HG03159 (cell line): ENCODE data around the gene OR11H12.
"Not testable (repeated sequence)": the region's sequence is repeated elsewhere in the genome, so short reads cannot be mapped to it uniquely, and the experiment has no call there.

Source experiments
- ATAC-seq: cut with Tn5 transposase; IDR thresholded peaks from one replicate; pipeline ENCODE4 v1.9.1; 2021; ENCODE audit warnings: mild to moderate bottlenecking, moderate library complexity; ENCODE audit not compliant: unreplicated experiment

The OR11H12 gene, protein sequence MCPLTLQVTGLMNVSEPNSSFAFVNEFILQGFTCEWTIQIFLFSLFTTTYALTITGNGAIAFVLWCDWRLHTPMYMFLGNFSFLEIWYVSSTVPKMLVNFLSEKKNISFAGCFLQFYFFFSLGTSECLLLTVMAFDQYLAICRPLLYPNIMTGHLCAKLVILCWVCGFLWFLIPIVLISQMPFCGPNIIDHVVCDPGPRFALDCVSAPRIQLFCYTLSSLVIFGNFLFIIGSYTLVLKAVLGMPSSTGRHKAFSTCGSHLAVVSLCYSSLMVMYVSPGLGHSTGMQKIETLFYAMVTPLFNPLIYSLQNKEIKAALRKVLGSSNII

DNA sequence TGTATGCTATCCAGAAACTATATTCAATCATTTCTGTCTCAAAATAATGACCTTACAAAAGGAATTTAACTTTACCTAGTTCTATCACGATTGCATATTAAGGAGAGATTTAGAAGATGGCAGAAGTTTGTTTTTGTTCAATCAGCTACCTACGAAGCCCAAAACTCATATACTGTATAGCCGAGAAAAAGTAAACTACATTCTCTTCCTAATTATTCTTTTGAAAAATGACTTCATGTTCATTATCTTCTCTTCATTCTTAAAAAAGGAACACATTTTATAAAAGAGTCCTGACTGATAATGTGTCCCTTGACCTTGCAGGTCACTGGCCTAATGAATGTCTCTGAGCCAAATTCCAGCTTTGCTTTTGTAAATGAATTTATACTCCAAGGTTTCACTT lies at the start of gene OR11H12:
Gene OR11H12 (plus strand): TSS at position 301 of the 400 bp plus-strand sequence. CDS start 0 bp downstream, at position 301.
- not testable (repeated sequence) for ATAC-seq

DNA sequence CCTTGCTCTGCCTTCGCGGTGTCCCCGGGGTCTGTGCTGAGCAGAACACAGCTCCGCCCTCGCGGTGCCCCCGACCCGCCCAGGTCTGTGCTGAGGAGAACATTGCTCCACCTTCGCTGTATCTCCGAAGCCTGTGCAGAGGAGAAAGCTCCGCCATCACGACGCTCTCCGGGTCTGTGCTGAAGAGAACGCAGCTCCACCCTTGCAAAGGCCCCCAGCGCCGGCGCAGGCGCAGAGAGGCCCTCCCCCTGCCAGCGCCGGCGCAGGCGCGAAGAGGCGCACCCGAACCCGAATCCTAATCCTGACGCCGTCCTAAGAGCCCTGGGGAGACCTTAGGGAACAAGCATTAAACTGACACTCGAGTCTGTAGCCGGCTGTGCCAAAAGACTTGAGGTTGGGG lies 18.0 kb upstream of the OR11H12 start:
- ATAC-seq, result not testable (repeated sequence)

DNA sequence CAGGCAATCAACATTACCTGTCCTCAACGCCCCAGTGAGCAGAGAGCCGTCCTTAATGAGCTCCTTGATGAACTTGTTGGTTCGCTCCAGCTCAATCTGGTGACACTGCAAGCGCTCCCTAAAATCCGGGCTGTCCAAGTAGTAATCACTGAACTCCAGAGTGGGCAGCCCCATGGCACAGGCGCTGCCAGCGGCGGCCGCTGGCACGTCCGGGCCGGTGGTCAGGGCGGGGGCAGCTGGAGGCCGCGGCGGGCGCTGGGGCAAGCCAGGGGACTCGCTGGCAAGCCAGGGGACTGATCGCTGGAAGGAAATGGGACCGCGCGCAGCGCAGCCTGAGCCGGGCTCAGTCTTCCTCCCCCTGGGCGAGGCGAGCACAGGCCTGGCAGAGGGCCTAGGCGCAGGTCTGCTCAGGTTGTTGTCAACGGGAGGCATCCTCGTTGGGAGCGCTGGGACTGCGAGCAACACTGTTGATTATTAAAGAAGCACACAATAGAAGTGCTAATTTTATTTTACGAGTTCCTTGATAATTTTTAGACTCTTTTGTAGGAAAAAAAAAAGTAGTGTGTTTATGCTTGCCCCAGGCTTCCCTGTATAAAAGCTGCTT lies 25.8 kb downstream of the OR11H12 start:
- ATAC-seq, result not testable (repeated sequence)

DNA sequence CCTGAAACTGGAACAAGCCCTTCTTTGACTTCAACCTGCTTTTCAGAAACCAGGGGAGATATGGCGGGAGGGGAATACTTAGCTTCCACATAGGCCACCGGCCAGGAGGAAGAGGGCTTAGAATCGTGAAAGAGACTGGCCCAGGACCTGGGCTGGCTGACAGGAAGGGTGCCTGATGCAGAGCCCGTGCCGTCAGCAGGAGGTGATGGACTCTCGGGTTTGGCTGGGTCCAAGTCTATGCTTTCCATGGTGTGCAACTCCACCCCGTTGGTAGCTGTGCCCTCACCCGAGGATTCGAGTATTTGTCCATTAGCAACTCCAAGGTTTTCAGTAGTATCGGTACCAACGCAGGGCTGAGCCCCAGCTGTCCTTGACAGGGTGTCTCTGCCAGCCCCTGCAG lies 35.1 kb downstream of the OR11H12 start:
- not testable (repeated sequence) for ATAC-seq

- ATAC-seq, result not testable (repeated sequence)
Observed at GRCh38 chr14:18638032-18638431, 37.1 kb downstream of the OR11H12 start.

DNA sequence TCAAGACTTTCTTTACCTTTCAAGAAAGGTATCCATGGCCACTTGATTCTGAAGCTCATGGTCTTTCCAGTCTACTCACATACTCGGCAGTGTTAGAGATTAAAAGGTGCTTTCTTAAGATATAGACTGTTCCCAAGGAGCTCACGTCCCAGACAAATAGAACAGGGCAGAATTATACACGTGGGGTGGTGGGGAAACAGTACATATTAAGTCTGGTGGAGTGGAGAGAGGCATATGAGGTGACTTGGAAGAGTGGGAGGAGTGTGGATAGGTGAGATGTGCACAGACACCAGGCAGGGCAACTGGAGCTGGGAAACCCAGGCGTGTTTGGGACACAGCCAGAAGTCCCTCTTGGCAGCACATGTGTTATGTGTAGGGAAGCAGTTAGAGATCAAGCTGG lies 37.9 kb downstream of the OR11H12 start:
- not testable (repeated sequence) for ATAC-seq

DNA sequence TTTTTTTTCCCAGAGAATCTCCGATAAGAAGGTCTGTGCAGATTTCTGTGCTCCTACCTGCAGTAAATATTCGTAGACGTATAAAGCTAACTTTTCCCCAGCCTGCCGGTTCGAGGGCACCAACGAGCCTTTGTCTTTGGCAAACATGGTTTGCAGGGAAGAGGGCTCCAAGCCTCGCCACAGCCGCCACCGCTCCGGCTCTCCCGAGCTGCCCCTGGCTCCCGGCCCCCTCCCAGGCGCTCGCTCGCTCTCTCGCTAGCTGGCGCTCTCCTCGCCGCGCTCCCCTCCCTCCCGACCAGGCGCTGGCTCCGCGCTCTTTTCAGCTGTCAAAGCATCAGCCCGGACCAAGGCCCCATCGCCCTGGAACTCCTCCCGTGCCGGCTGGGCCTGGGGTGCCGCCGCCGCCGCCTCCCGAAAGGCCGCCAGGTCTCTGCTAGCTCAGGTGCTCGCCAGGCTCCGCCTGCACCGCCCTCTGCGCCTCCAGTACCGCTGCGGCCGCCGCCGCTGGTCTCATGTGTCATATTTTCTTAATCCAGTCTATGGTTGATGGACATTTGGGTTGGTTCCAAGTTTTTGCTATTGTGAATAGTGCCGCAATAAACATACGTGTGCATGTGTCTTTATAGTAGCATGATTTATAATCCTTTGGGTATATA lies 45.3 kb downstream of the OR11H12 start:
- not testable (repeated sequence) for ATAC-seq
